ENCODE results near the gene SLC28A2. TPM values are rescaled to one million over a fixed set of nuclear protein-coding genes. Genes with fewer than 3 reads are reported as not detected.
A peak's percentile ranks its signal among the peaks of the same experiment; 100 is the strongest.
"Not testable (repeated sequence)": the region's sequence is repeated elsewhere in the genome, so short reads cannot be mapped to it uniquely, and the experiment has no call there.

The SLC28A2 gene
- total RNA-seq = not detected in 2 replicates

- no peak for DNase-seq (ENCODE audit: low read depth in 2 of 2)
These were observed at the start of gene SLC28A2 for GRCh38 chr15:45251888-45252287. SLC28A2 (plus strand) TSS chr15:45252234; CDS start chr15:45253216, 982 bp downstream.

DNA sequence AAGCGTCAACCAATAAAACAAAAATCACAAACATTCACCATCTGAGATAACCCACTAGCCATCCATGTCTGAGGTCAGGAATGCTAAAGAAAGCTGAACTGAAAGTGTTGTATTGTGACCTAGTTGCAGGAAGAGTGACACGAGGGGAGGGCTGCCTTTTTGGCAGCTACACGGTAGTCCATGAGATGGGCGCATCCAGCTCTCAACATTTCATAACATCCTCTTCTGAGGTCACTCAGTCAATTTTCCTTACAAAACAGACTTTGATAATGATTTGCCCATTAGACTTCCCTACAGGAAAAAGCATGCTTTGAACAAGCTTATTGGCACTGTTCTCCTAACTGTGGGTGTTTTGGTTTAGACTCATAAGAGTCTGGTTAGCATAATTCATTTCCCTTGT lies 48.9 kb upstream of the SLC28A2 start:
- peak in 1 of 2 donors; percentile 65 for DNase-seq (ENCODE audit: low read depth in 2 of 2)

DNA sequence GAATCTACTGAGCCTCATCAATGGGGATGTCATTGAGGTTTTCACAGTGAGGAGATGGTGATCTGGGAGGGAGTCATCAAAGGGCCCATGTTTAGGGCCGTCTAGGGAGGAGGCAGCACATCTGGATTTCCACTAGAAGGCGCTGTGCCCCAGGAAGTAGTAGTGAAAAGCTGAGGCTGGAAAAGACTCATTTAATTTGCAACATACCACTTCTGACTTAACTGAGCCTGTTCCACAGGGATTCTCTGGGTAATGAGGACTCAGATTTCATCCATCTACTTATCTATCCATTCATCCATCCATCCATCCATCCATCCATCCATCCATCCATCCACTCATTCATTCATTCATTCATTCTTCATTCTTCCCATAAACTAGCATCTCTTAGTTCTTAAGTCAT lies 46.8 kb upstream of the SLC28A2 start:
- peak; percentile 25 to 60 for DNase-seq (ENCODE audit: low read depth in 2 of 2)

- DNase-seq (ENCODE audit: low read depth in 2 of 2) = no peak
These were observed 39.5 kb upstream of the SLC28A2 start for GRCh38 chr15:45212493-45212892.

DNA sequence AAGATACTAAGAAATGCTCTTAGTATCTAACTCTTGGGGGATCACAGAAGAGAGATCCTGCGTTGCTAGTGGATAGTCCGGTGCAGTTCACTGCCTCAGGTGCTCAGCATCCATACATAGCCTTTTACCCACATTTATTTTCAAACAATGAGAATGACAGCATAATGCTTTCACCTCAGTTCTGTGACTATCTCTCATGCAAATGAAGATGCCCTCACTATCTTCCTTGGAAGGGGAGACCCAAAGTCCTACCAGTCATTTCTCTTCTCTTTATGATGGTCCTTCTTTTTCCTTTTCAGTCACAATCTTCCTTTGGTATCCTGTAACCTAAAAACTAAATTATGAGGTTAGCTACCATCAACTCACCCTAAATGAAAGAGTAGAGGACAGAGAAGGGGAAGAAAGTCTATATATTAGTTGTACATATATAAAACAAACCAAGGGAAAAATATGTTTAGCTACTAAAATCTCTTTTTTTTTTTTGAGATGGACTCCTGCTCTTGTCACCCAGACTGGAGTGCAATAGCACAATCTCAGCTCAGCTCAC lies 30.9 kb upstream of the SLC28A2 start:
- DNase-seq (ENCODE audit: low read depth in 2 of 2) = no peak

DNA sequence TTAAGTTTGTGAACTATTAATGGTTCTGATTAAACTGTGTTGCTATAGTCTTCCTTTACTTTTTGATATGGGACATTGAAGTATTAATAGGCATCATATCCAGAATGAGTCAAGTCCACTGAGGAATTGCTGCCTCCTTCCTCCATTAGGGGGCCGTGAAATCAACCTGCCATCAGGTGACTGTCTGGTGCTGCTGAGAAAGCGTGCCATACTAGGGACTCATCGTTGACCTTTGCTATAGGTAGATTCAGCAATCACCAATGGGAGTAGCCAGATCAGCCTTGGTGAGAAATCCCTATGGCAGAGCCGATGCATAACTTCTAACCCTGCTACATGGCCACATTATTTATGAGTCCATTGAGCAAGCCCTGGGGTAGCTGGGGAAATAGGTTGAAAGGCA lies 30.1 kb upstream of the SLC28A2 start:
- DNase-seq (ENCODE audit: low read depth in 2 of 2) = no peak

- no peak for DNase-seq (ENCODE audit: low read depth in 2 of 2)
These were observed 27.3 kb upstream of the SLC28A2 start for GRCh38 chr15:45224621-45225217.

- DNase-seq (ENCODE audit: low read depth in 2 of 2) = no peak
These were observed 26.3 kb upstream of the SLC28A2 start for GRCh38 chr15:45225506-45226273.

DNA sequence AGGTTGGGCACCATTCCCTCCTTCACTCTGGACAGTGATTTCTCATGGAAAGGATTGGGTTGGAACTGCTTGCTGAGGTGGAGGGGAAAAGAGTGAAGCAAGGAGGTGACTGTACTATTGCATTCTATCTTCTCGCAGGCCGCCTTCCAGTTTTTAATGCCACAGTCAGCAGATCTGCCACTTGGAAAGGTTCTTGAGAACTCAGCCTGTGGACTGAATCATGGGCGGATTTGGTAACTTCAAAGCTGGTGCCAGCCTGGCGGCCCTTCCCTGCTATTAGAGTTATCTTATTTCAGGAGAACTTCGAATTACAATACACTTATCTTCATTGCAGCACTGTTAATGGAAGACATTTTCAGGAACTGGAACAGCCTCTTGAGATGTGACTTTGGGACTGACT lies 23.1 kb upstream of the SLC28A2 start:
- DNase-seq (ENCODE audit: low read depth in 2 of 2) = no peak

DNA sequence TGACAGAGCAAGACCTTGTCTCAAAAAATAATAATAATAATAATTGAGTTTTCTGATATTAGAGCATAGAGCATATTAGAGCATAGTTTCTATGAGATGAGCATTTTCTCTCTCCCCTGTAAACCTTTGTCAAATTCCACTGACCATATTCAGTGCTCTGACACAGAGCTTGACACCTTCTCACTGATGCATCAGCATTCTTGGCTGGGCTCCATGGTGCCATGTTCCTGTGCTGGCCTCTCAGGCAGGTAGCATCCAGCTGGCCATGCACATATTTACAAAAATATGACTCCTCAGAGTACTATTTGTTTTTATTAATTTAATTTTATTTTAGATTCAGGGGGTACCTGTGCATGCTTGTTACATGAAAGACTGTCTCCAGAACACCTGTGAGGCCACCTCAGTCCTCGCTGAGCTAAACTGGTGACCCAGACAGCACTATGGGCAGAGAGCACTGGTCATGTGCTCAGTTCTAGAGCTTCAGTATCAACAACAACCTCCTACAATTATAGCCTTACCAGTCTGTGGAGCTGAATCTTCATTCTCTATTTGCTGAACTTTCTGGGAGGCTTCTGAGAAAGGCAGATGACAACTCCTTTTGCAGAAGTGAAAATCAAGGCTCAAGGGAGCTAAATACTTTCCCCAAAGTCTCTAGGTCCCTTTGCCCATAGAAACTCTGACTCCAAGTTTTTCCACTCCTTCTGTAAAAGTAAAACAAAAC lies 21.6 kb upstream of the SLC28A2 start:
- no peak for DNase-seq (ENCODE audit: low read depth in 2 of 2)

GRCh38 chr15:45231132-45231531 lies 20.9 kb upstream of the SLC28A2 start:
- DNase-seq (ENCODE audit: low read depth in 2 of 2) = no peak

DNA sequence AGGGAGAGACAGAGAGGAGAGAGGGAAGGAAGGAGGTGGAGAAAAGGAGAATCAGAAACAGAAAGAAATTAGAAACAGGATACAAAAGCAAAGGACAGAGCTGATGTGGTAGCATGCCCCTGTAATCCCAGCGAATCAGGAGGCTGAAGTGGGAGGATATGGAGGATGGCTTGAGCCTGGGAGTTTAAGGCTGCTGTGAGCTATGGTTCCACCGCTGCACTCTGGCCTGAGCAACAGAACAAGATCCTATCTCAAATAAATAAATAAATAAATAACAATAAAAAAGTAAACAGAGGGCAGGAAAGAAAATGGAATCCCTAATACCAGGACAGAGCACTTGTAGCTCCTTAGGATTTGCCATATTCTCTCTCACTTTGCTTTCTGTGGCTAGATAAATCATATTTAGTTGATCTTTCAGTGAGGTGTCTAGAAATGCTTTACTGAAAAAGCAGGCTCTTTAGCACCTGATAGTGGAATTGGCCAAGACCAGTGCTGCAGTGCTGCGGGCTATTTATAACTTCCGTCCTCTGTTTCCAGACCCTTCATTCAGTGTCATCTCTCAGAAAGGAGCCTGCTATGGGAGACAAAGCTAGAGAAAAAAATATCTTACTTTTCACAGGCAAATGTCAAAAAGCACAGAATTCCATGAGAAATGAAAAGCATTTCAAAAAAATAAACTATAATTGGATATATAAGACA lies 20.0 kb upstream of the SLC28A2 start:
- no peak for DNase-seq (ENCODE audit: low read depth in 2 of 2)

DNA sequence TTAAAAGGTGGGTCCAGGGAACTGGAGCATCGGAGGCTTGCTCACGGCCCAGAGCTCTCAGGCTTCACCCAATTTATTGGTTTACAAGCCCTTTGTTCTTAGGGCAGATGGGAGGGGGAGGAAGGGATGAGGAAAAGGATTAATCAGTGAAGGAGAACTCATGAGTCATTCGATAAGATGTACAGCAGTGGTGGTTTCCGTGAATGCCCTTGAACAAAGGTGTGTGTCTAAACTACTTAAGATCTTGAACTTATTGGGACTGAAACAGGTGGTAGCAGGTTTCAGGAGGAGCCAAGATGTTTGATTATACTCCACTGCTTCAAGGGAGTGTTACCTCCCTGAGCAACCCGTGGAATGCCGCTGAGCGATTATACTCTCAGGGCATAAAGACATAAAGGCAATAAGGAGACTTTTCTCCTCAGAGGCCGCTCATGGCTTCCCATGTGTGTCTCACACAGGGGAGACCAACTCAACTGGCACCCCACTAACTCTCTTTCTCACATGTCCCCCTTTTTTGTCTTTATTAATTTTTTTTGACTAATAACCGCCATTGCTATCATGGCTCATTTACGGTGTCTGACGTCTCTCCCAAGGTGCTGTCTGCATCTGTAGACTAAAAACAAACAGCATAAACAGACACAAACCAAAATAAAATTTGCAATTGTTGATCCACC lies 17.3 kb upstream of the SLC28A2 start:
- DNase-seq (ENCODE audit: low read depth in 2 of 2) = no peak

DNA sequence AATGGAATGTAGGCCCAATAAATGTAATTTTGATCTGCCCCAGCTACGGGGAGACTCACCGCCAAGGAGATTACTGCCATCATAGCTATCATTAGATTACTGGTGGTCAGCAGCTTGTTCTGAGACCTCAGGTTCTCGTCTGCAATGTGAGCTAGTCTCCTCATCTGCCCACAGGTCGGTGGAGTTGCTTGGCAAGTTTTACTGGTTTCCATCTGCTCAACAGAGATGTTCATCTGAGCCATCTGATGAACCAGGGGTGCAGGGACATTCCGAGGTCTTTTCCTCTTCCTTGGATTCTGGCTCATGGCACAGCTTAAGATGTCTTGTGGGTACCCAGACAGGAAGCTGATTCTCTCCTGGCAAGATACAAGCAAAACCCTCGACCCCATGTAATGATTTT lies 15.2 kb upstream of the SLC28A2 start:
- not testable (repeated sequence) for DNase-seq (ENCODE audit: low read depth in 2 of 2)

- peak in 1 of 2 donors; percentile 15 for DNase-seq (ENCODE audit: low read depth in 2 of 2)
These were observed 9.7 kb upstream of the SLC28A2 start for GRCh38 chr15:45242289-45242688.

DNA sequence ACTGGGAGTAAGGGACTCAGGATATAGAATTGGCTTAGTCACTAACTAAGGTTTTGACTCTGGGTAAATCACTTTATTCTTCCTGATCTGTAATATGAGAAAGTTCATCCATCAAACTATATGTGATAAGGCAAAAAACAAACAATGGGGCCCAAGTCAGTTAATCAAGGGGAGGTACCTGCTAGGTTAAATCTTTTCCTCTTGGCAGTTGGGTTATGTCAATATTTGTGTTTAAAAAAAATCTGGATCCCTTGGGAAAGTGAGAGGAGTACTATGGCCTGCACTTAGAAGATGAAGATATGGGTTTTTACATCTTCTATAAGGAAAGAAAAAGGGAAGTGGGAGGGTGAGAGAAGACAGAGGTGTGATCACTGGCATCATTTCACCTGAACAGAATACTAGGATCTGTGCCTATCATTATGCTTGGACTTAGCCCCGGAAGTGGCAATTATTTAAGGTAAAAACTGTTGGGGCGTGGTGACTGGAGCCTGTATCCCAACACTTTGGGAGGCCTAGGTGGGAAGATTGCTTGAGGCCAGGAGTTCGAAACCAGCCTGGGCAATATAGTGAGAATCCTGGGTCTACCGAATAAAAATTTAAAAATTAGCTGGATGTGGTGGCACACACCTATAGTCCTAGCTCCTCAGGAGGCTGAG lies 2.8 kb upstream of the SLC28A2 start:
- no peak for DNase-seq (ENCODE audit: low read depth in 2 of 2)

DNA sequence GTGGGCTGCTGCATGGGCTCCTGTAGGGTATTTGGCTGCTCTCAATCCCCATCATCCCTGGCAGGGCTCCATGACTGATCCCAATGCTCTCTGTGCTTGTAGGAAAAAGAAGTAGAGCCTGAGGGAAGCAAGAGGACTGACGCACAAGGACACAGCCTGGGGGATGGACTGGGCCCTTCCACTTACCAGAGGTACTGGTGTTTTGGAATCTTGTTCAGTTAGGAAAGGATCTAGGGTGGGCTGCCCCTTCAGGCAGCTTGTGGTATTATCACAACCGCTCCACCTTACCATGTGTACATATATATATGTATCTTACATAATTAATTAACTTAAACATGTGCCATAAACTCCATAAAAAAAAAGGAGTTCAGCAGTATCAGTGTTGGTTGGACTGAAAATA lies 1.3 kb downstream of the SLC28A2 start:
- no peak for DNase-seq (ENCODE audit: low read depth in 2 of 2)

- DNase-seq (ENCODE audit: low read depth in 2 of 2) = no peak
These were observed 2.4 kb downstream of the SLC28A2 start for GRCh38 chr15:45254405-45254804.

DNA sequence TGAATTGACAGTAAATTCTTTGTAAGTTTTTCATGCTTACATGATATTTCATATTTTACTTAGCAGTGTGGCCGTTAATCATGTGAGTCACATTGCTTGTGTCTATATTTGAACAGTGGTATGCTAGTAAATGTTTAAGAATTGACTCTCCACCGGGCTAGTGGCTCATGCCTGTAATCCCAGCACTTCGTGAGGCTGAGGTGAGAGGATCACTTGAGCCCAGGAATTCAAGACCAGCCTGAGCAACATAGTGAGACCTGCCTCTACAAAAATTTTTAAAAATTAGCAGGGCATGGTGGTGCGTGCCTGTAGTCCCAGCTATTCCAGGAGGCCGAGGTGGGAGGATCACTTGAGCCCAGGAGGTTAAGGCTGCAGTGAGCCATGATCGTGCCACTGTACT lies 2.8 kb downstream of the SLC28A2 start:
- not testable (repeated sequence) for DNase-seq (ENCODE audit: low read depth in 2 of 2)

DNA sequence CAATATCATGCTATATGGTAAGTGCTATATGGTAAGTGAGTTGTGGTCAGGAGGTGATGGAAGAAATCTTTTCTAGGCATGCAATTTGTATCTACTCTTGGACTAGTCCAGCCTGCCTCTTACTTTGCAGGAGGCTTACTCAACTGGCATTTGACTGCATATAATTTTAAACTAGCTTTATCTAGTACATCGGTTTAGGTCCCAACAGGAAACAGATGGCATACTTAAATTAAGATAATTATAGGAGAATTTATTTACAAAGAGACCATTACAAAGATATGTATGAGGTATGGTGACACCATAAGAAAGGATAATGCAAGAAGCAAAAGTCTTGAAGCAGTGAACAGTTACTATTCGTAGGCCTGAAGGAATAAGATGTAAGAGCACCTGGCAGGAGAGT lies 7.8 kb downstream of the SLC28A2 start:
- no peak for DNase-seq (ENCODE audit: low read depth in 2 of 2)
